Measurements from ENCODE around the gene SLCO4A1. TPM values are rescaled to one million over a fixed set of nuclear protein-coding genes. Genes with fewer than 3 reads are reported as not detected.
A peak's percentile ranks its signal among the peaks of the same experiment; 100 is the strongest.

Gene SLCO4A1
- total and polyA plus RNA-seq, 2 of the 4 experiments (the other 2 are of a cell fraction) = 0.72 to 1.1 TPM

- H3K4me1 ChIP-seq (ENCODE audit: control insufficient read depth, insufficient read depth, low read length) = peaks cover 13% of the 10 kb centered on the region; the same call in 1 of the 2 replicates
- no peak overlapping the region for H3K27ac ChIP-seq (ENCODE audit: insufficient read depth, low read length)
- no peak overlapping the region for H3K4ac ChIP-seq (ENCODE audit: low read depth, low read length)
- no peak for TF ChIP-seq RAD21 (IDR thresholded peaks at IDR 0.05; ENCODE audit: low read length)
- no peak for TF ChIP-seq MAZ (IDR thresholded peaks at IDR 0.05; ENCODE audit: borderline replicate concordance, low read depth, low read length)
- TF ChIP-seq MXI1 (IDR thresholded peaks at IDR 0.05; ENCODE audit: borderline replicate concordance, low read depth, low read length) = no peak
- no peak for TF ChIP-seq RCOR1 (IDR thresholded peaks at IDR 0.05; ENCODE audit: insufficient replicate concordance, low read length)
- no peak for TF ChIP-seq BHLHE40 (IDR thresholded peaks at IDR 0.05; ENCODE audit: low read depth, low read length)
- TF ChIP-seq MAFK (IDR thresholded peaks at IDR 0.05; ENCODE audit: low read depth, low read length) = no peak
- no peak for TF ChIP-seq ELK1 (IDR thresholded peaks at IDR 0.05; ENCODE audit: borderline replicate concordance, low read depth, low read length)
- no peak for TF ChIP-seq CEBPB (IDR thresholded peaks at IDR 0.05; ENCODE audit: low read depth, low read length)
- TF ChIP-seq CHD1 (IDR thresholded peaks at IDR 0.05; ENCODE audit: low read depth, low read length) = no peak
- H4K91ac ChIP-seq (ENCODE audit: insufficient read depth, low read depth, low read length) = no peak overlapping the region
- no peak overlapping the region for H2AFZ ChIP-seq (replicated peaks; ENCODE audit: low read length, poor library complexity)
- POLR2A ChIA-PET (ENCODE audit: unreplicated experiment) = no interaction called here
- no peaks in the 10 kb centered on the region for H3K9me3 ChIP-seq (ENCODE audit: control insufficient read depth, insufficient read depth, low read length)
- no peak overlapping the region for H2BK20ac ChIP-seq (ENCODE audit: low read depth, low read length)
- ATAC-seq (ENCODE audit: low read depth) (no peak), DNase-seq (no peak)
- no peaks in the 10 kb centered on the region for H3K27me3 ChIP-seq (ENCODE audit: control insufficient read depth, insufficient read depth, low read length)
- no peak overlapping the region for H2AK9ac ChIP-seq (replicated peaks; ENCODE audit: low read depth, low read length, poor library complexity)
- no peak overlapping the region for H2BK120ac ChIP-seq (ENCODE audit: low read depth, low read length)
- no peak overlapping the region for H3K9ac ChIP-seq (ENCODE audit: low read depth, low read length)
- BruUV-seq (replicated peaks) = no TSS peak
- H3K14ac ChIP-seq (replicated peaks; ENCODE audit: low read depth, low read length) = no peak overlapping the region
- H3K9me1 ChIP-seq (ENCODE audit: insufficient read depth, low read length) = peaks cover 5% of the 10 kb centered on the region; the same call in 1 of the 2 replicates
- H4K5ac ChIP-seq (ENCODE audit: low read depth, low read length) = no peak overlapping the region
- no peak overlapping the region for H3K18ac ChIP-seq (ENCODE audit: low read depth, low read length)
- no peak overlapping the region for H3K4me3 ChIP-seq (ENCODE audit: insufficient read depth, low read depth, low read length)
- in situ Hi-C loops (cut with MboI; ENCODE audit: low sequenced_read_pairs) = no loop called here
- H4K20me1 ChIP-seq (ENCODE audit: insufficient read depth, low read length) = no peaks in the 10 kb centered on the region
- peak overlapping the region; percentile 33; the same call in 1 of the 2 replicates for H2AK5ac ChIP-seq (ENCODE audit: low read depth, low read length)
- no peak overlapping the region for H3K56ac ChIP-seq (ENCODE audit: extremely low read depth, insufficient read depth, low read length)
- dilution Hi-C loops (cut with HindIII; ENCODE audit: low sequenced_read_pairs, unreplicated experiment) = no loop called here
- no peak overlapping the region for H2BK5ac ChIP-seq (ENCODE audit: low read depth, low read length, poor library complexity, severe bottlenecking)
- H4K8ac ChIP-seq (ENCODE audit: low read depth in 2 of 2, low read length in 2 of 2) = no peak overlapping the region
- H3K4me2 ChIP-seq (ENCODE audit: low read depth, low read length) = no peak overlapping the region
- H3K36me3 ChIP-seq (ENCODE audit: control insufficient read depth, insufficient read depth, low read length) = no peaks in the 10 kb centered on the region
- no peaks in the 10 kb centered on the region for H3K79me1 ChIP-seq (ENCODE audit: low read depth in 1 of 2, low read length in 2 of 2)
- WGBS, 2 experiments (ENCODE audit: extremely low coverage in 2 of 2, insufficient read length in 1 of 2) = 86% methylated on average over 13 of the region's 38 CpGs; no CpG with 5 or more reads in 1 of the 2 experiments
- CTCF ChIA-PET = no interaction called here
- no peak overlapping the region for H2BK15ac ChIP-seq (ENCODE audit: low read depth, low read length)
- H3K23ac ChIP-seq (ENCODE audit: low read depth, low read length) = no peak overlapping the region
- intact Hi-C loops (cut with micrococcal nuclease) = no loop called here
Observed at GRCh38 chr20:62655282-62656196, 13.2 kb downstream of the SLCO4A1 start.

Measured in IMR-90 (cell line).